BLaER1 (cell line): ENCODE measurements around the gene GRIN2A.

Source experiments
- H3K27ac ChIP-seq: shearing (Covaris generic); formaldehyde crosslinking; 2 replicates; pipeline ENCODE4 v1.8.1; 2022
- H3K27me3 ChIP-seq: shearing (Covaris generic); formaldehyde crosslinking; 2 replicates; pipeline ENCODE4 v1.8.1; 2022
- H3K36me3 ChIP-seq: shearing (Covaris generic); formaldehyde crosslinking; 2 replicates; pipeline ENCODE4 v1.8.1; 2022
- H3K4me1 ChIP-seq: shearing (Covaris generic); formaldehyde crosslinking; 2 replicates; pipeline ENCODE4 v1.8.1; 2022
- H3K4me2 ChIP-seq: shearing (Covaris generic); formaldehyde crosslinking; 2 replicates; pipeline ENCODE4 v1.8.1; 2022
- H3K4me3 ChIP-seq: shearing (Covaris generic); formaldehyde crosslinking; 2 replicates; pipeline ENCODE4 v1.8.1; 2022
- H3K9ac ChIP-seq: shearing (Covaris generic); formaldehyde crosslinking; 2 replicates; pipeline ENCODE4 v1.8.1; 2022
- H3K9me3 ChIP-seq: shearing (Covaris generic); formaldehyde crosslinking; 2 replicates; pipeline ENCODE4 v1.8.1; 2022
- H4K20me1 ChIP-seq: shearing (Covaris generic); formaldehyde crosslinking; 2 replicates; pipeline ENCODE4 v1.8.1; 2022
- Cebpa-rat ChIP-seq: shearing (Covaris generic); IDR thresholded peaks from 2 replicates; pipeline ENCODE4 v1.8.1; 2022

Gene GRIN2A

DNA sequence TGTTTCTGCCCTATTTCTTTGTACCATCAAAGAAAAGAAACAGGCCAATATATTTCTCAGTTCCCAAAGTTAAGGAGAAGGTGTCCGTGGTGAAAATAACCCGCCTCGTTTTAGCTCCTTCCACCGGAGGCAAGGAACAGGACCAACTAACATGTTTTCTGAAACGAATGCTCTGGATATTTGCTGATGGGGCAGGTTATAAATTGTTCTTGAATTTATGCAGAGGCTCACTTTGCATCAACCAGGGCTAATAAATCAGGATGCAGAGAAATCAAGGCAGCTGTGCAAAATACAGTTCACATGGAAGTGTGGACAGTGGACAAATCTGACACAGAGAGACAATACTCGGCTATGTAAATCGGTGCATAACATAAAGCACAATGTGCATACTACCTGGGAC, 189.8 kb downstream of the GRIN2A start:
- no peaks in the 10 kb centered on the region for H3K27me3 ChIP-seq
- no peak overlapping the region for H3K4me3 ChIP-seq
- TF ChIP-seq Cebpa-rat = no peak
- no peak overlapping the region for H3K9ac ChIP-seq
- no peaks in the 10 kb centered on the region for H3K9me3 ChIP-seq
- no peak overlapping the region for H3K4me2 ChIP-seq
- H3K4me1 ChIP-seq = no peaks in the 10 kb centered on the region
- no peak overlapping the region for H3K27ac ChIP-seq
- H3K36me3 ChIP-seq = no peaks in the 10 kb centered on the region
- no peaks in the 10 kb centered on the region for H4K20me1 ChIP-seq

DNA sequence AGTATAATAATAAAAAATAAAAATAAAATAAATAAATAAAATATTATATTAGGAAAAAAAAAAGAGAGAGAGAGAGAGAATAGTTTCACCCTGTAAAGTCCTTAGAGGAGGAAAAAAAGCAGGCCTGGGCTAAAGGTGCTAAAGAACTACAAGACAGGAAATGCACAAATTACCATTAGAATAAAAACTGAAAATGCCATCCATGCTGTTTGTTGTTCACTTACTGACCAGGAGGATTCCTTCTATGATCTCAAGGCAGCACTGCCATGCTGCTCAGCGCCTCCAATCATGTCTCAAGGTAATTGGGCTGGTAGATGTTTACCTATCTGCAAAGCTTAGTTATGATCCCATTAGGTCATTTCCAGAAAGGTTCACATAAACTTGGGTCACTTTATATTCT, 201.2 kb downstream of the GRIN2A start:
- Histone ChIP-seq H3K36me3 (no peaks in the 10 kb centered on the region), H3K4me1 (no peaks in the 10 kb centered on the region), H4K20me1 (no peaks in the 10 kb centered on the region), H3K9me3 (no peaks in the 10 kb centered on the region), H3K9ac (no peak overlapping the region), H3K4me3 (no peak overlapping the region), H3K27me3 (no peaks in the 10 kb centered on the region), H3K4me2 (no peak overlapping the region), H3K27ac (no peak overlapping the region)
- TF ChIP-seq Cebpa-rat = no peak

DNA sequence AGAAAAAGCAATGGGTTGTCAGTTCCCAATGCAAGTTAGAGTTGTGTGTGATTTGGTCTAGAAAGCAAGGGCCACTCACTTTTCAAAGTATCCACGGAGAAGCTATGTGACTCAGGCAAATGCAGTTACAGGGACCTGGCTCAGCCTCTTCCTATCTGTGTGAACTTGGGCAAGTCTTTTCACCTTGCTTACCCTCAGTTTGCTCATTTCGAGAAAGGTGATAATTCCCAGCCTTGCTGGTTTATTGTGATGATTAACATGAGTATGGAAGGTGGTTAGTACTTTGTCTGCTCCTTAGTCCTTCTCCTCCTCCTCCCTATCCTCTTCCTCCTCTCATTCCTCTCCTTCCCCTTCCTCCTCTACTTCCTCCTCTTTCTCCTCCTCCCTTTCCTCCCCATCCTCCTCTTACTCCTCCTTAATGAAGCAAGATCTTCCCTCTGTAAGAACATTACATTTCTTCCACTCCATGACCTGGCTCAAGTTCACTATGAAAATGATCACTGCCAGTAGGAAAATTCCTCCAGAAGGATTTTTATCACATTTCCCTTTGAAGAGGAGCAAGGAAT, 204.0 kb downstream of the GRIN2A start:
- no peak overlapping the region for H3K27ac ChIP-seq

DNA sequence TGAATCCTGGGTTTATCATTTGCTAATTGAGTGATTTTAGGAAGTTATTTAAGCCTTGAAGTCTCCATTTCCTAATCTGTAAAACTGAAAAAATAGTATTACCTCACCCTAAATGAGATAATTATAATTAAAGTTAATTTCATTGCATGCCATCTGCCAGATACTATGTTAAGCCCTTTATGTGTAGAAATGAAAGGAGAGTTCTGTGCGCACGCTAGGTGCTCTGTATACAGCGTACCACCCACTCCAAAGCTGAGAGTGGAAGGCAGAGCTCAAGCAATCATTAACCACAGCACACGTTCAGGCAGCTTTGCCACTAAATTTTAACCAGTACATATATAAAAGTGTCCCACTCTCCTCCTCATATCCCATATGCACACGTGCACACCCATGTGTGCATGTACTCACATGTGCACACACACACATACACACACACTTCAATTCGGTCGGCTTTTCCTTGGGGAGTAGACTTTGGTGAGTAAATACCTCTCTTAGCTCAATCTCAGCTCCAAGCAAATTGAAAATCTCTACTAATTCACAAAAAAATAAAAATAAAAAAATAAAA, 204.8 kb downstream of the GRIN2A start:
- H3K4me1 ChIP-seq = no peaks in the 10 kb centered on the region
- no peak overlapping the region for H3K4me2 ChIP-seq
- H3K36me3 ChIP-seq = no peaks in the 10 kb centered on the region
- H4K20me1 ChIP-seq = no peaks in the 10 kb centered on the region
- no peaks in the 10 kb centered on the region for H3K9me3 ChIP-seq
- no peak overlapping the region for H3K27ac ChIP-seq
- no peak overlapping the region for H3K4me3 ChIP-seq
- H3K27me3 ChIP-seq = no peaks in the 10 kb centered on the region
- no peak for TF ChIP-seq Cebpa-rat
- no peak overlapping the region for H3K9ac ChIP-seq

More for the DNA sequence above, 204.0 kb downstream of the GRIN2A start:
- H4K20me1 ChIP-seq = no peaks in the 10 kb centered on the region
- no peaks in the 10 kb centered on the region for H3K36me3 ChIP-seq
- no peak overlapping the region for H3K9ac ChIP-seq
- H3K9me3 ChIP-seq = no peaks in the 10 kb centered on the region
- H3K4me2 ChIP-seq = no peak overlapping the region
- no peak for TF ChIP-seq Cebpa-rat
- no peaks in the 10 kb centered on the region for H3K4me1 ChIP-seq
- no peaks in the 10 kb centered on the region for H3K27me3 ChIP-seq
- no peak overlapping the region for H3K4me3 ChIP-seq

DNA sequence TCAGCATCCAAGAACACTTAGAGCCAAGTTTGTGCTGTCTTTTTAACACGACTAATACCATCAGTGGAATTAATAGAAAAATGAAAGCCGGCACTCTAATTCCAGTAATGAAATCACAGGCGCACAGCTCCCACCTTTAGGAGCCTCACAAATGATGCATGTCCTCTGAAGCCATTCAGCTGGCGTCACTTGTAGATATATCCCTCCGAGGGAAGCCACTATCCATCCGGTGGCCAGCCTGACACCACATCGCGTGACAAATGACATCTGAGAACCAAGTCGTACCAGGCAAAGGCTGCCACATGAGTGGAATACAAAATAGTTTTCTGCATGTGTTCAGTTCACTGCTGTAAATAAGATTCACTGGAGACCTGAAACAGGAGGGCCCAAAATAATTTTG, 205.6 kb downstream of the GRIN2A start:
- Histone ChIP-seq H3K36me3 (no peaks in the 10 kb centered on the region), H3K4me3 (no peak overlapping the region), H3K9me3 (no peaks in the 10 kb centered on the region), H3K4me2 (no peak overlapping the region), H4K20me1 (no peaks in the 10 kb centered on the region), H3K27ac (no peak overlapping the region), H3K4me1 (no peaks in the 10 kb centered on the region), H3K9ac (no peak overlapping the region), H3K27me3 (no peaks in the 10 kb centered on the region)
- TF ChIP-seq Cebpa-rat = no peak

DNA sequence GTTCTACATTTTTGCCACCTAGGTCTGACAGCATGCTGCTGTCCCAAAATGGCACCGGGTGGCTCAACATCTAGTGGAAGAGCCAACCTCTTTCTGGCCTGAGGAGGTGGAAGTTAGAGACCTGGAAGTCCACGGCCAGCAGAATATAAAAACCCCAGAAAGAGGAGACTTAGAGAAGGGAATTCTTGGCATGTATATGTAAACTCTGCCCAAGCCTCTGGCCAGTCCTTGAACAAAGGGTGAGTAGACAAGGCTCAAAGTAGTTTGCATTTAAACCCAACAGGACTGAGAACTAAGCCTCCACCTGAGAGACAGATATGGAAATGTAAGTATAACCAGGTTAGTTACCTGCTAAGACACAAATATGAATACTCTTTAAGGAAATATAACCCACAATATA, 210.3 kb downstream of the GRIN2A start:
- H3K27ac ChIP-seq = no peak overlapping the region
- H3K4me1 ChIP-seq = no peaks in the 10 kb centered on the region
- H3K36me3 ChIP-seq = no peaks in the 10 kb centered on the region
- no peak for TF ChIP-seq Cebpa-rat
- no peak overlapping the region for H3K9ac ChIP-seq
- H3K27me3 ChIP-seq = no peaks in the 10 kb centered on the region
- no peaks in the 10 kb centered on the region for H3K9me3 ChIP-seq
- no peak overlapping the region for H3K4me2 ChIP-seq
- H4K20me1 ChIP-seq = no peaks in the 10 kb centered on the region
- H3K4me3 ChIP-seq = no peak overlapping the region

DNA sequence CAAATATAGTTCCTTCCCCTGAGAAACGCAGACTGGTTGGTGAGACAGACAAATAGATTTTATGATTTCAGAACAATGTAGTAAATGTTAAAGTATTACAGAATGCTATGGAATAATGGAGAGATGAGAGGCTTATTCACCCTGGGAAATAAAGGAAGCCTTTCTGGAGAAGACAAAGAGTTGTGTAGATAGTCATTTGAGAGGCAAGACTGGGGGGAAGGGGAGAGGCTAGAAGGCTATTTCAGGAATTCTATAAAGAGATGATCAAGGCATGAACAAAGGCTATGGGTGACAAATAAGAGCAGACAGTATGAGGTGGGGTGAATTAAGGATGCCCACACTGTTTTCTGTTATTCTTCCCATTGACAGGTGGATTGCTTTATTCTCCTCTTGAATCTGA, 211.4 kb downstream of the GRIN2A start:
- Histone ChIP-seq H3K36me3 (no peaks in the 10 kb centered on the region), H4K20me1 (no peaks in the 10 kb centered on the region), H3K27me3 (no peaks in the 10 kb centered on the region), H3K9ac (no peak overlapping the region), H3K4me3 (no peak overlapping the region), H3K9me3 (no peaks in the 10 kb centered on the region), H3K27ac (no peak overlapping the region), H3K4me1 (no peaks in the 10 kb centered on the region), H3K4me2 (no peak overlapping the region)
- no peak for TF ChIP-seq Cebpa-rat

DNA sequence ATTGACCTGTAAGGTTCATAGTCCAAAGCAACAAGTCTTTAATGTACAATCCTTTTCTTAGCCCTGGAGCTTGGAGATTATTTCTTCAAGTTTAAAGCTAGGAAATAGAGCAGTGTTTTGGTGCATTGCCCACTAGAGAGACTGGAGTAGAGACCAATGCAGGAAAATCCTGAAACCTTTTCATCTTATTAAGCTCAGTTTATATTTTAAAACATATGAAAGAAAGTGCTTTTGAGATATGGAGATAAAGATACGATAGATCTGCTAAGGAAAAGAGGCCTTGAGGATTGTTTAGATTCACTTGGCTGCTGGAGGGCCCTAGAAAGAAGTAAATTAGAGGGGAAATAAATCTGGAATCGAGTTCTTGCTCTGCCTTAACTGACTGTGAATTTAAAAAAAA, 212.0 kb downstream of the GRIN2A start:
- H3K36me3 ChIP-seq = no peaks in the 10 kb centered on the region
- H3K9me3 ChIP-seq = no peaks in the 10 kb centered on the region
- H3K27ac ChIP-seq = no peak overlapping the region
- no peak overlapping the region for H3K9ac ChIP-seq
- no peak overlapping the region for H3K4me3 ChIP-seq
- no peaks in the 10 kb centered on the region for H3K27me3 ChIP-seq
- TF ChIP-seq Cebpa-rat = no peak
- no peak overlapping the region for H3K4me2 ChIP-seq
- no peaks in the 10 kb centered on the region for H3K4me1 ChIP-seq
- no peaks in the 10 kb centered on the region for H4K20me1 ChIP-seq

DNA sequence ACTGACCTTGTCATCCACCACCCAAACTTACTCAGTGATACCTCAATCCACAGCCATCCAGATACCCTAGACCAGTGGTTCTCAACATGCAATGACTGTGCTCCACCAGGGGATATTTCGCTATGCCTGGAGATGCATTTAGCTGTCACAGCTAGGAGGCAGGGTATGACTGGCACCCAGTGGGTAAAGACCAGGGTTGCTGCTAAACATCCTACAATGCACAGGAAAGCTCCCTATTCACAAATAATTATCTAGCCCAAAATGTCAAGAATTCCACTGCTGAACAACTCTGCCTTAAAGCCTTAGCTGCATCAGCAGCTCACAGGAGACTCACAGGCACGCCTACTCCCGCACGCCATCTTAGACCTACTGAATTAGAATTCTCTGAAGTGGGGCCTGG, 212.6 kb downstream of the GRIN2A start:
- no peak for TF ChIP-seq Cebpa-rat
- H3K27ac ChIP-seq = no peak overlapping the region
- H3K4me2 ChIP-seq = no peak overlapping the region
- no peaks in the 10 kb centered on the region for H3K4me1 ChIP-seq
- no peaks in the 10 kb centered on the region for H3K27me3 ChIP-seq
- no peaks in the 10 kb centered on the region for H4K20me1 ChIP-seq
- no peak overlapping the region for H3K4me3 ChIP-seq
- H3K9me3 ChIP-seq = no peaks in the 10 kb centered on the region
- H3K36me3 ChIP-seq = no peaks in the 10 kb centered on the region
- H3K9ac ChIP-seq = no peak overlapping the region

DNA sequence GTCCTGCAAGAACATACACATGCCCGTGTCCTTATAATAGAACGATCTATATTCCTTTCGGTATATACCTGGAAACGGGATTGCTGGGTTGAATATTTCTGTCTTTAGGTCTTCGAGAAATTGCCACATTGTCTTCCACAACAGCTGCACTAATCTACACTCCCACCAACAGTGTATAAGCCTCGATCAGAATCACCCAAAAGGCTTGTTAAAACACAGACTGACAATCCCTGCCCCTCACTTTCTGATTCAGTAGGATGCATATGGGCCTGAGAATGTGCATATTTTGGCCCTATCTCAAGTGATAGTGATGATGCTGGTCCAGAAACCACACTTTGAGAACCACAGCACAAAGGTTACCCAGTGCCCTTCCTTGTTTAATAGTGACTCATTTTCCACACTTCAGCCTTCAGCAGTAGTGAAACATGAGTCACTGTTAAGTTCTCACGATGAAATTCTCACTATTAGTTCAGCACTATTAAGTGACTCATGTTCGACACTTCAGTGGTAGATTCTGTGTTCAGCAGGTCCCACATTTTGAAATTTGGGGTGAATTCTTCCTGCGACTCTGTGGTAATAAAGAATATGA, 215.6 kb downstream of the GRIN2A start:
- H3K4me3 ChIP-seq = no peak overlapping the region
- H3K27ac ChIP-seq = no peak overlapping the region
- no peaks in the 10 kb centered on the region for H3K27me3 ChIP-seq
- TF ChIP-seq Cebpa-rat = no peak
- no peak overlapping the region for H3K9ac ChIP-seq
- H3K4me1 ChIP-seq = no peaks in the 10 kb centered on the region
- H3K36me3 ChIP-seq = no peaks in the 10 kb centered on the region
- no peaks in the 10 kb centered on the region for H4K20me1 ChIP-seq
- no peaks in the 10 kb centered on the region for H3K9me3 ChIP-seq
- H3K4me2 ChIP-seq = no peak overlapping the region

DNA sequence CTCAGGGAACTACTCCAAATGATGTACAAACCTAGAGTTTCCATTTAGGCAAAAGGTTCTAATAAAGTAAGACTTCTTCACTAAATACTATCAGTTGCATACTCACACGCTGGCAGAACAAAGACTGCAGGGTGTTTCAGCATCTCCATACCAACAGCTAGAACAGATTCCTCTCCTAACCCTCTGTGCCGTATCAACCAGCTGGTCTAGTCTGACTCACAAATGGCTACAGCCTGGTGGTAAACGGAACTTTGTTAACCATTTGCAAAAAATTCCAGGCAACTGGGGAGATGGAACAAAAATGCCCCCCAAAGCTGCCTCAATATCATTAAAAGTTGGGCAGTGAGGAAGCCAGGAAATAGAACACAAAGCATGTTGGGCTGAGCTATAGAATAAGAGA, 217.1 kb downstream of the GRIN2A start:
- no peak overlapping the region for H3K27ac ChIP-seq
- H3K4me2 ChIP-seq = no peak overlapping the region
- TF ChIP-seq Cebpa-rat = no peak
- no peak overlapping the region for H3K4me3 ChIP-seq
- no peaks in the 10 kb centered on the region for H3K4me1 ChIP-seq
- H3K27me3 ChIP-seq = no peaks in the 10 kb centered on the region
- no peaks in the 10 kb centered on the region for H4K20me1 ChIP-seq
- H3K36me3 ChIP-seq = no peaks in the 10 kb centered on the region
- no peak overlapping the region for H3K9ac ChIP-seq
- no peaks in the 10 kb centered on the region for H3K9me3 ChIP-seq
